HG03175 (cell line): ENCODE measurements around the gene DIPK1A.
A peak's percentile ranks its signal among the peaks of the same experiment; 100 is the strongest.
"Not testable (repeated sequence)": the region's sequence is repeated elsewhere in the genome, so short reads cannot be mapped to it uniquely, and the experiment has no call there.

ENCODE experiments used
- ATAC-seq: cut with Tn5 transposase; IDR thresholded peaks from one replicate; pipeline ENCODE4 v1.9.1; 2021; ENCODE audit warnings: mild to moderate bottlenecking, moderate library complexity; ENCODE audit not compliant: unreplicated experiment

Gene DIPK1A

DNA sequence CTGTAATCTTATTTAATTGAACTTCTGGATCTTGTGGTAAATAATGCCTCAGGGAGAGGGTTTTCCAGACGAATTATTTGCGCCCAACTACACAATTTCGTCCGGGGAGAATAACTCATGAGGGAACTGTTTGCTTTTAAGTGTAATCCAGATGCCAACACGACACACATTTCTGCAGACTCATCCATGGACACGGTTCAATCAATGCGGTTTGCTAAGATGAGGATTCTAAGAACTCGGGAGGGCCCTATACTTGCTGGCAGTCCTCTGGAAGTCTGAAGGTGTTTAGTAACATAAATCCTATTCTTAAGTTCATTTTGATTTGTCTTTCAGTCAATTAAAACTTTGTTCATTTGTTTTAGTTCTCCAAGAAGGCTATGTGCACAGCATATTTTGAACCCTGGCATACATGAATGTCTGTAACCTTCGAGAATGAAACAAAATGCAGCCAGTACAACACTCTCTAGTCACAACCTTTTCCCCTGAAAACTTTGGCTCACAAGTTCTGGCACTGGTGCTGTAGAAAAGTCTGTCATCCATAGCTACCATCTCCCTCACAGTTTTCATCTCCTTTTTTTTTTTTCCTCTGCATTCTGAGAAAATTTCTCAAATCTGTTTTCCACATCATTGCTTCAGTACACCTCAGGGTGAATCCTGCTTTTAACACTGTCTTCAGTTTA, 38.8 kb downstream of the DIPK1A start:
- ATAC-seq, result no peak

DNA sequence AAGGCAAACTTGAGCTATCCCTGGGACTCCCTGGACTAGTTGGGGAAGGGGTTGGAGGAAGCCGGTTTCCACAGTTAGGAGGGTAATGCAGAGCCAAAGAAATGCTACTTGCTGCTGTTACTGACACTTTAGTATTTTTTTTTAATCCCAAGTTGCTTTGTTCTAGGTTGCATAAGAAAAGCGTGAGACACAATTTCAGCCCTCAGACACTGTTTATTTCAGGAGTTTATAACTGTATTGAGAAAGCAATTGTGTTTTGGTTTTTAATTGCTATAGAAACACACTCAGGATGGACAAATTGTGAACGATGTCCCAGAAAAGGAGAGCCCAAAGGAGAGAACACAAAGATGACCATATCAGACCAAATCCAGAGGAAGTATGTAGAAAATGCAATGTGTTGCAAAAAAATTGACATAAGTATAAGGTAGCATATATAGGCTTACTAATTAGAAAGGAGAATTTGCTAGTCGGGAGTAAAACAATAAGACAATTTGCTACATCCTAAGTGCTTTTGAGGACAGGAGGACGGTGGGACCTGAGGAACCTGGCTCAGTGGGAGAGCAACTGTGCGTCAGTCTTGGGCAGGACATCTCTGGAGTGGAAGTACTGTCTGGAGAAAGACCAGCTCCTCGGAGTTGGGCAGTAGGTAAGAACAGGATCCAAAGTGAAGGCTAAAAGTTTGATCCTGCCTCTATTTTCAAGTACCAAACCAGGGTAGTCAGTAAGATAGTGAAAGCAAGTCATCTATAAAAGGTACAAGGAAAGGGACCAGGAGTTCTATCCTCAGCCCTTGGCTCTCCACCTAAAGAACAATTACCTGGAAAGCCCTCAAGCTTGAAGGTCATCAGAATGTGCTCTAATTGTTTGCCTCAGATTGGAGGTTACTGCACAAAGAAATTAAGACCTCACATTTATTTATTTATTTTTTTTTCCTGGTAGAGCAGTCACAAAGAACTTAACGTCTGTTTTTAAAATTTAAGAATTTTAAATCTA, 39.9 kb downstream of the DIPK1A start:
- no peak for ATAC-seq

DNA sequence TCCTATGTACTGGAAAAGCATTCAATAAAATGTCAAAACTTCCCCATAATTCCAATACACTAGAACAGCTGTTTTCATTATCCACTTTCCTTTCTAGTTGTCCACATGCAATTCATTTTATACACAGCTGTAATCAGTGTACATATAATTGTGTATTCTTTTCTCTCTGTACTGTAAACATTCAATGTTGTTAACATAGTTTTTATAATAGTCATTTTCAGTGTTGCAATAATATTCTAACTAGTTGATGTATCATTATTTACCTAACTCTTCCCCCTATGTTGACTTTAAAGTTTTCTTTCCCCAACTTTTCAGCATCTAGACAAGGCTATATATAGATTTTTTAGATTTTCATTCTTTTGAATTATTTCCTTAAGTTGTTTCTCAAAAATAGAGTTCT, 44.4 kb downstream of the DIPK1A start:
- ATAC-seq, result no peak

DNA sequence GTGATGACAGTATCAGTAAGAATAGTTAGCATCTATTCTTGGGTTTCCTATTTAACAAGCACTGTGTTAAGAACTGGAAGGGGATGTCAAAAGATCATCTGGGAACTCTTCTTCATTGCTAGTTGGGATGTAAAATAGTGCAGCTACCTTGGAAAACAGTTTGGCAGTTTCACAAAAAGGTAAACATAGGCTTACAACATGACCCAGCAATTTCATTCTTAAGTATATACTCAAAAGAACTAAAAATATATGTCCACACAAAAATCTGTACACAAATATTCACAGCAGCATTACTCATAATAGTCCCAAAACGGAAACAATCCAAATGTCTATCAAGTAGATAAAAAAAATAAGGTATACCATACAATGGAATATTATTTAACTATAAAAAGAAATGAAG, 45.7 kb downstream of the DIPK1A start:
- no peak for ATAC-seq

DNA sequence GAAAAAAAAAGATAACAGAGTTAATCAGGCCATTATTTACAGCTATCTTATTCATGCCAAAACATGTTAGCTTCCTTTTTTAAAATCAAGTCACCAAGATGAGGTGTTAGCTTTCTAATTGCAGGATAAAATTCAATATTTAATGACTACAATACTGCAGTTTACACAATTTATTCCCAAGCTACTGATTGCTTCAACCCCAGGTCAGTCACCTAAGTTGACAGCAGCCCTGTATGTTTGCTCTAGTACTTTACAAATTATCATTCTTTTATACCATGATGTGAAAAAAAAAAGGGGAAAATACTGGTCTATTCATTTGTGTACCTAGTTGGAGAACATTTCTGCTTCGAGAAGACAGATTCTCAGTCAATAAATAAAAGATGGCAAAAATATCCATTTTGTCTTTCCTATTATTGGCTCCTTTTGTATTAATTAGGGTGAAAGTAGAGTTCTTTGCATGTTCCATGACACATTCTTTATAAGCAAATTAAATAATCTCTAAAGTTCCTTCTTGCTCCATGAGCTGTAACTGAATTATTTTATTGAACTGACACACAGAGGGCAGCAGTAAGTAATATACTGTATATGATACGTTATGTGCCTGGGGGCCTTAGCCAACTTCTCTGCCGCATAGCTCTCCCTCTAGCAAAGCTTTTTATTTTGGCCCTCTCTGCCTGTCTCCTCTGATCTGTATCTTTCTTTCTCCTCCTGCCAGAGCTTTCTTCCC, 48.0 kb downstream of the DIPK1A start:
- no peak for ATAC-seq

DNA sequence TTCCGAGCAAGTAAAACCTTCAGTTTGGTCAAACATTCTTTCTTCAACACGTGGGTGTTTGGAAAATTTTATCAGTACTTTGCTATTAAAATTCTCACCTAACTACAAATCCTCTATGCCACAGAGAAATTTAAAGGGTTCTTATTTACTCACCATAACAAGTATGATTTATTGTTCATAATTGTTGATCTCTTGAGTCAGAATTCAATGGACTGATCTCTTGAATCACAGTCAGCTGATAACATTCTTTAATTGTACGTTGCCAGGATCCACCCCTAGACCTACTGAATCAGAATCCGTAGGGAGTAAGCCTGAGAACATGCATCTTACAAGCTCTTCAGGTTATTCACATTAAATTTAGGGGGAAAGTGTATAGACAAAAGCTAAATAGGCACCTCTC, 51.2 kb downstream of the DIPK1A start:
- ATAC-seq, result no peak

DNA sequence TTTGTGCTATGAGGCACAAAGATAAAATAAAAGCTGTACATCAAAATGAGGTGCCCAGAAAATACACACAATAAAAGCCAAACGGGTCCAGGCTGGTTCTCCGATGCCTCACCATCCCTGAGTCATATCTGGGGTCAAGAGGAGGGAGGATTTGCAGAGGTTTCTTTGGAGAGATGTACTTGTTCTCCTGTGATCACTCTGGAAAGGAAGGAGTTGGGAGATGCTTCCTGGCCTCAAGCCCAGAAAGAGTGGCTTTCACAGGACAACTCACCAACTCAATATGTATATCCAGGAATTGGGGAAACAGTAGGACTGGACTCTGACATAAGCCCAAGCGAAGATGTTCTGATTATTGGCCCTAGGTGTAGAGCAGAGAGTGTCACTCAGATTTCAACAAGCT, 51.9 kb downstream of the DIPK1A start:
- ATAC-seq, result no peak

DNA sequence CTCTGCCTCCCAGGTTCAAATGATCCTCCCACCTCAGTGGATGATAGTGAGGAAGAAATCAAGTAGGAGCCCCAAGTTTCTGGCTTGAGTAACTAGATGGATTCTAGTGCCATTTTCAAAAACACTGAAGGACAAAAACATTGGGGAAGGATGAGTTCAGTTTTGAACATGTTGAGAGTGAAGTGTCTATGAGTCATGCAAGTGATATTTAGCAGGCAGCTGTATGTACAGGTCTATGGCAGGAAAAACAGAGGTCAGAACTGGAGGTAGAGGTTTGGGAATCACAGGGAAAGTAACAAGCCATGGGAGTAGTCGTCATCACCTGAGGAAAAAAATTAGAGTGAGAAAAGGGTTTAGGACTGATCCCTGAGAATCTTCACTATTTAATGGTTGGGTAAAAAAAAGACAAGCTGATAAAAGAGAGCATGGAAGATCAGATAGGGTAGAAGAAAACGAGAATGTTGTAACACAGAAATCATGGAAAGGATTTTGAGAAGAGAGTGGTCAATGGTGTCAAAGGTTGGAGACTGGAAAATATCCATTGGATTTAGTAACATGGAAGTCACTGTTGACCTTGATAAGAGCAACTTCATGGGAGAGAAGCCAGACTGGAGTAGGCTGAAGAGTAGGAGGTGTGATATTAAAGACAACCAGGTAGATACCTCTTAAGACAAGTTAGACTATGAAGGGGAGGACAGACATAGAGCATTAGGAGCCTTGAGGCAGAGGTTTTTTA, 53.1 kb downstream of the DIPK1A start:
- ATAC-seq, result no peak

DNA sequence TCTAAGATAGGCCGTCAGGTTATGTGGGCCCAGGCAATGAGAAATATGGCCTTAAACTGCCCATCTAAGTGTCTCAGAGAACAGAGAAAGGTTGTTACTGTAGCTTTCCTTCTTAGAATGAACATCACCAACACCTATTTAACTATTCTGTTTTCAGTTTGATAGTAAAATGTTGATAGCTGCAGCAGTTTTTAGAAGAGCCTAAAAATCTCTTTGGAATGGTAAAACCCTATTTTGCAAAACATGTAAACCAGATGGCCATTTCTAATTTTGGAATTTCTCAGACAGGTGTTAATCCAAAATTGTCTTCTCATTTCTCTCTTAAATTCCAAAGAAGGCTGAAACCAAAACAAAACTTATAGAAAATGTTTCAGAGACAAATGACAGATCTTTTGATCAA, 57.5 kb downstream of the DIPK1A start:
- ATAC-seq, result no peak

DNA sequence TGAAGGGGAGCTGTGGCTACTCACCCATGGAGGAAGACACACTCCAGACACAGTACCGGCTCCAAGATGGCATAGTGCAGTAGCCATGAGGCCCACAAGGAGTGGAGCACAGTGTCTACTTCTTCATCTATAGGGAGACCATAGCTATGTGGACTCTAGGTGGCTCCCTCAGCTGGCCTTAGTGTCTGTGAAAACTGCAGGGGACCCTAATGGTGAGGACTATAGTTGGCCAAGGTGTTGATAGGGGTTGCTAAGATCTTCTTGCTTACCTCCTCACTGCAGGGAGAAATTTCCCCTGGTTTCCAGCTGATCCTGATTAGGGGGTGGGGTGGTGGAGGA, 58.9 kb downstream of the DIPK1A start:
- ATAC-seq, result no peak

DNA sequence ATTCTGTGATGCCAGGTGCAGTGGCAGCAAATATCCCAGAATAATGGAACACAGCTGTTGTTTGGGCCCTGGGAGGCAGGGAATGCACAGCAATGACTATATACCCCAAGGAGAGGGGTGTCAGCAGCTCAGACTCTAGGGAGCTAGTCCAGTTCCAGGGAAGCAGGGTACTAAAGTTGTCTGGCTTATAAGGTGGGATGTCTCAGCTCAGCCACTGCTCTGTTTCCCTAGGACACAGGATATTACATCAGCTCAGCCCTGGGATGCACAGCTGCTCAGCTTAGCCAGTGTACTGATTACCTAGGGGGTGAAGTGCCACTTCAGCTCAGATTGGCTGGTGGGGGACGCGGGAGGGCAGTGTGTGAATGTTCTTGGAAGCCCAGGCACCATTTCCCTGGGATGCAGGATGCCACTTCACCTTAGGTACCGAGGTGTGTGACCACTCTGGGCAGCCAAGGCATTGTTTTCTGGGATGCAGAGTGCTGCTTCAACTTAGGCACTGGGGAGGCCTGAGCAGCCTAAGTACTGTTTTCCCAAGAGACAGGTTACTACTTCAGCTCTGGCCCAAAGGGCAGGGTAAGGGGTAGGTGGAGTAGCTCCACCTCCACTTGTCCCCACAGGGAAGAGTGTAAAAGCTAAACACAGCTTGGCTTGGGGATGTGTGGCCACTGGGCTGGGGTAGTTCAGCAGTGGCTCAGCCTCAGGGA, 59.4 kb downstream of the DIPK1A start:
- ATAC-seq, result no peak

DNA sequence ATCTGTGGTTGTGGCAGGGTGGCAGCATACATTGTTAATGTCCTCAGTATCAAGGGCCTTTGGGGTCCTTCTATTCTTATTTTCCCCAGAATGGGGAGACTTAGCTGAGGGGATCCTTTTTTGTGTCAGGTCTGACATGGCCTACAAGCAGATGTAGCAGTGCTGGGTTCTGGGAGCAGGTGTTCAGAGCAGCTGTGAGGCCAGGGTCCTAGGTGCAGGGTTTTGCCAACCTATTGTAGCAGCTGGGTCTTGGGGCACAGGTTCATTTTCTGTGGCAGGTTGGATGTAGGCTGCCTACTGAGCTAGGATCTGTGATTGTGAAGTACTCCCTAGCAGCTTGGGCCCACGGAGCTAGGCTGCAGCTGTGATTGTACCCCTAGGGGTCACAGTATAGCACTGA, 60.1 kb downstream of the DIPK1A start:
- no peak for ATAC-seq

DNA sequence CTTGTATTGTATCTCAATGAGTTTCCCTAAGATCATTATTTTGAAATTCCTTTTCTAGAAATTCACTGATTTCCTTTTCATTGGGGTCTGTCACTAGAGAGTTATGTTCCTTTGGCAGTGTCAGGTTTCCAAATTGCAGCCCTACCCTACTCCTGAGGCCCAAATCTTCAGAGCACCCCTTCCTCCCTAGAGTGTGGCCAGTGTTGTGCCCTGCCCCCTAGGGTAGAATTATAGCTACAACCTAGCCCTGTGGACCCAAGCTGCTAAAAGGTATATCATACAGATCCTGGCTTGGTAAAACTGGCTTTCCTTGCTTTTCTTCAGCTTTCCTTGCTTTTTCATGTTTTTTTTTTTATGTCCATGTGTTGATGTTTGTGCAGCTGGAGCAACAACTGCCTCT, 60.7 kb downstream of the DIPK1A start:
- no peak for ATAC-seq

DNA sequence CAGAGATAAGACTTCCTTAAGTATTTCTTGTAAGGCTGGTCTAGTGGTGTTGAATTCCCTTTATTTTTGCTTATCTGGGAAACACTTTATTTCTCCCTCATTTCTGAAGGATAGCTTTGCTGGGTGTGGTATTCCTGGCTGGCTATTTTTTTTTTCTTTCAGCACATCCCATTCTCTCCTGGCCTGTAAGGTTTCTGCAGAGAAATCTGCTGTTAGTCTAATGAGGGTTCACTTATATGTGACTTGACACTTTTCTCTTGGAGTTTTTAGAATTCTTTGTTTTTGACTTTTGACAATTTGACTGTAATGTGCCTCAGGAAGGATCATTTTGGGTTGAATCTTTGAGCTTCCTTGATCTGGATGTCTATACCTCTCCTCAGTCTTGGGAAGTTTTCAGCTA, 61.5 kb downstream of the DIPK1A start:
- ATAC-seq, result no peak

DNA sequence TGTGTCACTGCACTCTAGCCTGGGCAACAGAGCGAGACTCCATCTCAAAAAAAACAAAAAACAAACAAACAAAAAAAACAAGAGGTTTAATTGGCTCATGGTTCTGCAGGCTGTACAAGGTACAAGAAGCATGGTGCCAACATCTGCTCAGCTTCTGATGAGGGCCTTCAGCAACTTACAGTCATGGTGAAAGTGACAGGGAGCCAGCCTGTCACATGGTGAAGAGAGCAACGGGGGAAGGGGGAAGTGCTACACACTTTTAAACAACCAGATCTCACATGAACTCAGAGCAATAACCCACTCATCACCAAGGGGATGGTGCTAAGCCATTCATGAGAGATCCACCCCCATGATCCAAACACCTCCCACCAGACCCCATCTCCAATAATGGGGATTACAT, 63.2 kb downstream of the DIPK1A start:
- not testable (repeated sequence) for ATAC-seq

DNA sequence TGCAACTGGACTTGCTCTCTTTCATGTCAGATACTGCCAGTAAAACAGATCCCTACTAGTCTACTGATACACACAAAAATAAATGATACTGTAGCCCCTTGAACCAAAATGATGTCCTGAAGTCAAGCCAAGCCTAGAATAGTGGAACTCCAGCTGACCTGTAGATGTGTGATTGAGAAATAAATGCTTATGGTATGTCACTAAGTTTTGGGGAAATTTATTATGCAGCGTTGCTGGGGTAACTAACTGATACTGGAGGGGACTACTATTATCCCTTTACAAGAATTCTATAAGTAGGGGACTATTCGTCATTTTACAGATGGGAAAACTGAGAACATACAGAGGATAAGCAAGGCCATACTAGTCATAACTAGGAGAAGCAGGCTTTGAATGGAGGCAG, 73.8 kb downstream of the DIPK1A start:
- no peak for ATAC-seq

DNA sequence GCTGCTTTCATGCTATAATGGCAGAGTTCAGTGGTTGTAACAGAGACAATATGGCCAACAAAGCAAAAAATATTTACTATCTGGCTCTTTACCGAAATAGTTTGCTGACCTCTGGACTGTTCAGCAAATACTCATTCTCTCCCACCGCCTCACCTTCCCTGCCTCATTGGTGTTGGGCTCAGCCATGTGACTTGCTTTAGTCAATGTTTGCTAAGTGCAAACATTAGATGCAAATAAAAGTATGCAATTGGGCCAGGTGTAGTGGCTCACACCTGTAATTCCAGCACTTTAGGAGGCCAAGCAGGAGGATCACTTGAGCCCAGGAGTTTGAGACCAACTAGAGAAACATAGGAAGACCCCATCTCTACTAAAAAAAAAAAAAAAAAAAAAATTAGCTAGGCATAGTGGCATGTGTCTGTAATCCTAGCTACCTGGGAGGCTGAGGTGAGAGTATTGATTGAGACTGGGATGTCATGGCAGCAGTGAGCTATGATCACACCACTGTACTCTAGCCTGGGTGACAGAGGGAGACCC, 74.3 kb downstream of the DIPK1A start:
- ATAC-seq, result no peak

DNA sequence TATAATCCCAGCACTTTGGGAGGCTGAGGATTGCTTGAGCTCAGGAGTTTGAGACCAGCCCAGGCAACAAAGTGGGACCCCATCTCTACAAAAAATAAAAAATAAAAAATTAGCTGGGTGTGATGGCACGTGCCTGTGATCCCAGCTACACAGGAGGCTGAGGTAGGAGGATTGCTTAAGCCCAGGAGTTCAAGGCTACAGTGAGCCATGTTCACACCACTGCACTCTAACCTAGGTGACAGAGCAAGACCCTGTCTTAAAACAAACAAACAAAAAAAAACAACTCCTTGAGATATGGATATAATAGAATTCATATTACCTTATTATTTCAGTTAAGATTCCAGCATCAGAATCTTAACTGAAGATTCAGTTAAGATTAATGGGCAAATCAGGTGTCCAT, 77.1 kb downstream of the DIPK1A start:
- no peak for ATAC-seq

DNA sequence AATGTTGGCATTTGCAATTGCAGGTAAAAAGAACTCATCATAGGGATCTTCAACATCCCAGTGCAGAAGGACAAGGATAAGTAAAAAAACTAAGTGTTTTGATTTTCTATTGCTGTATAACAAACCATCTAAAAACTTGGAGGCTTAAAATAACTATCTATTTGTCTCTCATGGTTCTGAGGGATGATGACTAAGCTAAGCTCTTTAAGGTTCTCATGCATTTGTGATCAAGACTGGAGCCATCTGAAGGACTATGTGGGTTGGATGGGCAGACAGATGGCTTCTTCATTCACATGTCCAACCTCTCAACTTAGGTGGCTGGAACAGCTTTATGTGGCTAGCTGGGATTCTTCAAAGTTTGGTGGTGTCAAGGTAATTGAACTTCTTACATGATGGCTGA, 78.0 kb downstream of the DIPK1A start:
- no peak for ATAC-seq

DNA sequence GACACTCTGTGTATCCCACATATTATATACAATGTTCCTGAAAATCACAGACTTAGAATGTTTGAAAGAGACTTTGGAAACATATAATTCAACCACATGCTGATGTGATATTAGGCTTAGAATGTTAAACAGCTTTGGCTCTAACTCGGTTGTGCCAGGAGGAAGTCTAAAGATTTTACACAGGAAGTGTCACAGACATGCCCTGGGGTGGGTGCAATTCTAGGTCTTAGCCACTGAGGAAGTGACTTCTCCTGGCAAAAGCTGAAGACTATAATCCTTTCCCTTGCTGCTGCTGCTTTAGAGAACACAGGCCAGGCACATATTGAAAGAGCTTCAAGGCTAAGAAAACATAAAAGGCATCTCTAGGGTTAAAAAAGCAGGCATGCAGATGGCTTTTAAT, 78.4 kb downstream of the DIPK1A start:
- ATAC-seq, result peak; percentile 65
